Left renal cortex interstitium (tissue), 4 donors: ENCODE results near the gene CCR8. TPM values are rescaled to one million over a fixed set of nuclear protein-coding genes. Genes with fewer than 3 reads are reported as not detected.
"Not testable (repeated sequence)": the region's sequence is repeated elsewhere in the genome, so short reads cannot be mapped to it uniquely, and the experiment has no call there.

Experiments used
- DNase-seq, 4 donors: peaks; one replicate each; pipeline ENCODE4 v3.0.0-alpha.2; 2013; ENCODE audit warnings: low read depth in 4 of 4, low spot score in 2 of 4, missing footprints in 1 of 4
- polyA plus RNA-seq, 4 donors: library from polyadenylated mRNA; unstranded; fragments of 120-200 nt; gene quantifications; one replicate each; pipeline ENCODE4 v1.2.1, GENCODE V29; 2013; ENCODE audit not compliant: insufficient read length in 4 of 4

Gene CCR8
- polyA plus RNA-seq, 4 donors = not detected

- no peak for DNase-seq
These were observed 15.3 kb downstream of the CCR8 start for GRCh38 chr3:39344746-39345344.

- no peak for DNase-seq
These were observed 17.5 kb downstream of the CCR8 start for GRCh38 chr3:39346785-39347585.

- DNase-seq = no peak
These were observed 18.0 kb downstream of the CCR8 start for GRCh38 chr3:39347586-39347876.

GRCh38 chr3:39349080-39349479 is 19.6 kb downstream of the CCR8 start:
- no peak for DNase-seq

- DNase-seq = no peak
These were observed 21.2 kb downstream of the CCR8 start for GRCh38 chr3:39350714-39351113.

- not testable (repeated sequence) for DNase-seq
These were observed 21.6 kb downstream of the CCR8 start for GRCh38 chr3:39351134-39351533.

- not testable (repeated sequence) for DNase-seq
These were observed 23.8 kb downstream of the CCR8 start for GRCh38 chr3:39353168-39353927.

- no peak for DNase-seq
These were observed 28.8 kb downstream of the CCR8 start for GRCh38 chr3:39358333-39358732.

- DNase-seq = no peak
These were observed 31.9 kb downstream of the CCR8 start for GRCh38 chr3:39361252-39361927.

- no peak for DNase-seq
These were observed 32.7 kb downstream of the CCR8 start for GRCh38 chr3:39362192-39362591.

GRCh38 chr3:39362812-39363211 is 33.3 kb downstream of the CCR8 start:
- DNase-seq = no peak

GRCh38 chr3:39370450-39370849 is 40.9 kb downstream of the CCR8 start:
- not testable (repeated sequence) for DNase-seq

GRCh38 chr3:39372833-39373232 is 43.3 kb downstream of the CCR8 start:
- no peak for DNase-seq

- no peak for DNase-seq
These were observed 47.6 kb downstream of the CCR8 start for GRCh38 chr3:39376959-39377634.

GRCh38 chr3:39378088-39378487 is 48.6 kb downstream of the CCR8 start:
- peak in 2 of 4 donors; percentile 7 to 17 for DNase-seq

- DNase-seq = no peak
These were observed 49.7 kb downstream of the CCR8 start for GRCh38 chr3:39378957-39379777.

- no peak for DNase-seq
These were observed 50.3 kb downstream of the CCR8 start for GRCh38 chr3:39379778-39380155.

- no peak for DNase-seq
These were observed 51.9 kb downstream of the CCR8 start for GRCh38 chr3:39381432-39381831.
